ENCODE results near the gene CTNND2.

The CTNND2 gene, protein sequence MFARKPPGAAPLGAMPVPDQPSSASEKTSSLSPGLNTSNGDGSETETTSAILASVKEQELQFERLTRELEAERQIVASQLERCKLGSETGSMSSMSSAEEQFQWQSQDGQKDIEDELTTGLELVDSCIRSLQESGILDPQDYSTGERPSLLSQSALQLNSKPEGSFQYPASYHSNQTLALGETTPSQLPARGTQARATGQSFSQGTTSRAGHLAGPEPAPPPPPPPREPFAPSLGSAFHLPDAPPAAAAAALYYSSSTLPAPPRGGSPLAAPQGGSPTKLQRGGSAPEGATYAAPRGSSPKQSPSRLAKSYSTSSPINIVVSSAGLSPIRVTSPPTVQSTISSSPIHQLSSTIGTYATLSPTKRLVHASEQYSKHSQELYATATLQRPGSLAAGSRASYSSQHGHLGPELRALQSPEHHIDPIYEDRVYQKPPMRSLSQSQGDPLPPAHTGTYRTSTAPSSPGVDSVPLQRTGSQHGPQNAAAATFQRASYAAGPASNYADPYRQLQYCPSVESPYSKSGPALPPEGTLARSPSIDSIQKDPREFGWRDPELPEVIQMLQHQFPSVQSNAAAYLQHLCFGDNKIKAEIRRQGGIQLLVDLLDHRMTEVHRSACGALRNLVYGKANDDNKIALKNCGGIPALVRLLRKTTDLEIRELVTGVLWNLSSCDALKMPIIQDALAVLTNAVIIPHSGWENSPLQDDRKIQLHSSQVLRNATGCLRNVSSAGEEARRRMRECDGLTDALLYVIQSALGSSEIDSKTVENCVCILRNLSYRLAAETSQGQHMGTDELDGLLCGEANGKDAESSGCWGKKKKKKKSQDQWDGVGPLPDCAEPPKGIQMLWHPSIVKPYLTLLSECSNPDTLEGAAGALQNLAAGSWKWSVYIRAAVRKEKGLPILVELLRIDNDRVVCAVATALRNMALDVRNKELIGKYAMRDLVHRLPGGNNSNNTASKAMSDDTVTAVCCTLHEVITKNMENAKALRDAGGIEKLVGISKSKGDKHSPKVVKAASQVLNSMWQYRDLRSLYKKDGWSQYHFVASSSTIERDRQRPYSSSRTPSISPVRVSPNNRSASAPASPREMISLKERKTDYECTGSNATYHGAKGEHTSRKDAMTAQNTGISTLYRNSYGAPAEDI (N-terminal part only)

DNA sequence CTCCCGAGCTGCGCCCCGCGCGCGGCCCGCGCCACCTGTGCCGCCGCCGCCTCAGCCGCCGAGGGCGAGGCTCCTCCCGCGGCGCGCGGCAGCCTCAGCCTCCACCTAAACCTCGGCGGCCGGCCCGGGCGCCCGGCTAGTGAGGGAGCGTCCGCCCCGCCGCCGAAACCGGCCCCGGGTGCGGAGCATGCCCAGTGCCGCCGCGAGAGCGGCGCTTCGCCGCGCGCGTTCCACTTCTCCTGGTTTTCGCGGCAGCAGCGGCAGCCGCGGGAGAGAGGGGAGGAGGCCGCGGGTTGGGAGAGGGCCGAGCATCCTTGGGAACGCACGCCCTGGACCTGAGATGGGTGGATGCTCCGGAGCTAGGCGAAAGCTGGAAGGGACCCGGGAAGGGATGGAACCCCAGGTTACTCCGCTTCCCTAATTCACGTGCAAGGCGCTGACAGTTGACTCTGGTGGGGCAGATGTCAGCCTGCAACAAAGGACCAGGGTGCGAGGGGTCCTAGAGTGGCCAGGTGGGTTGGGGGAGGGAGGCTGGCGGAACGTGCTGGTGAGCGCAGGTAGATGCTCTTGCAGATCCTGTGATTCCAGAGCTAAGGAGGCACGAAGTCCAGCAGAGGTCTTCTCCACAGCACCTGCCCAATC, at the start of gene CTNND2:
Gene CTNND2 (minus strand): TSS at position 182 of the 642 bp plus-strand sequence. CDS start 593 bp downstream, outside the sequence.
- no peak within 1 kb of the TSS for H3K4me3 ChIP-seq (replicated peaks; ENCODE audit: low read depth, low read length)

DNA sequence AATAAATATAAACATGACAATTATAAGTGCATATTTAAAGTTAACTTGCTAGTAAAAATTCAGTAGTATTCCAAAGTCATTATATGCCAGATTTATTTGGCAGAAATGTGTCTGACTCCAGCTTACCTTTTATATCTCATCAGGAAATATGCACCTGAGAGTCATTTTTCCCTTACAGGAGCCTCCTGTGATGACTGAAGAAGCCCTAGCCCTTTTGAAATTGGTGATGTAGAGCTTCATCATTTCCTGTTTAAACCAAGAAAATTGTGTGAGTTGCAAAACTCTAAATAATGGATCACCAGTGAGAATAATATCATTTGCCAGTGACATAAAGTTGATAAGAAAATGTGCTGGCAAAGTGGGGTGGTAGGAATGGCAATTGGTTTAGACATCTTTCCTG, 42.1 kb upstream of the CTNND2 start:
- no peak overlapping the region for H3K4me3 ChIP-seq (replicated peaks; ENCODE audit: low read depth, low read length)
- DNase-seq (ENCODE audit: low read depth), result no peak
- TF ChIP-seq, protein P1, sequence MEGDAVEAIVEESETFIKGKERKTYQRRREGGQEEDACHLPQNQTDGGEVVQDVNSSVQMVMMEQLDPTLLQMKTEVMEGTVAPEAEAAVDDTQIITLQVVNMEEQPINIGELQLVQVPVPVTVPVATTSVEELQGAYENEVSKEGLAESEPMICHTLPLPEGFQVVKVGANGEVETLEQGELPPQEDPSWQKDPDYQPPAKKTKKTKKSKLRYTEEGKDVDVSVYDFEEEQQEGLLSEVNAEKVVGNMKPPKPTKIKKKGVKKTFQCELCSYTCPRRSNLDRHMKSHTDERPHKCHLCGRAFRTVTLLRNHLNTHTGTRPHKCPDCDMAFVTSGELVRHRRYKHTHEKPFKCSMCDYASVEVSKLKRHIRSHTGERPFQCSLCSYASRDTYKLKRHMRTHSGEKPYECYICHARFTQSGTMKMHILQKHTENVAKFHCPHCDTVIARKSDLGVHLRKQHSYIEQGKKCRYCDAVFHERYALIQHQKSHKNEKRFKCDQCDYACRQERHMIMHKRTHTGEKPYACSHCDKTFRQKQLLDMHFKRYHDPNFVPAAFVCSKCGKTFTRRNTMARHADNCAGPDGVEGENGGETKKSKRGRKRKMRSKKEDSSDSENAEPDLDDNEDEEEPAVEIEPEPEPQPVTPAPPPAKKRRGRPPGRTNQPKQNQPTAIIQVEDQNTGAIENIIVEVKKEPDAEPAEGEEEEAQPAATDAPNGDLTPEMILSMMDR (IDR thresholded peaks at IDR 0.05; ENCODE audit: low read length, missing control alignments), result no peak

More for the DNA sequence above, at the start of gene CTNND2:
- no peak for DNase-seq (ENCODE audit: low read depth)
- TF ChIP-seq, protein P1 (IDR thresholded peaks at IDR 0.05; ENCODE audit: low read length, missing control alignments), result no peak

DNA sequence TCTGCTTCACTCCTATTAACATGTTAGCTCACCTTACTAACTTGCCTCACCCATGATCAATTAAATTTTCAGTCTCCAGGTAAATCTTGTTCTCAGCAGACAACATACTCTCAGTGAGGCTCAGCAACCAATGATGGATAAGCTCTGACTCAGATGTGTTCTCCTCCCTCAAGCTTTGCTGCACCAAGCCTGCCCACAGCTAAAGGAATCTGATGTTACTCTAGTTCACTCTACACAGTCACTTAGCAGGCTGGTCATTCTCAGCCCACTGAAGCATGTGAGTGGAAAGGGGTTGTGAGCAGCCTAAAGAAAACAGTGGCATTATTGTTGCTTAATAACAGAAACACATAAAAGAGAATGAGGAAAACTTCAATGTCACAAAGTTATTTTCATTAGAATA, 37.3 kb upstream of the CTNND2 start:
- no peak for DNase-seq (ENCODE audit: low read depth)
- TF ChIP-seq, protein P1 (IDR thresholded peaks at IDR 0.05; ENCODE audit: low read length, missing control alignments), result no peak
- no peak overlapping the region for H3K4me3 ChIP-seq (replicated peaks; ENCODE audit: low read depth, low read length)

DNA sequence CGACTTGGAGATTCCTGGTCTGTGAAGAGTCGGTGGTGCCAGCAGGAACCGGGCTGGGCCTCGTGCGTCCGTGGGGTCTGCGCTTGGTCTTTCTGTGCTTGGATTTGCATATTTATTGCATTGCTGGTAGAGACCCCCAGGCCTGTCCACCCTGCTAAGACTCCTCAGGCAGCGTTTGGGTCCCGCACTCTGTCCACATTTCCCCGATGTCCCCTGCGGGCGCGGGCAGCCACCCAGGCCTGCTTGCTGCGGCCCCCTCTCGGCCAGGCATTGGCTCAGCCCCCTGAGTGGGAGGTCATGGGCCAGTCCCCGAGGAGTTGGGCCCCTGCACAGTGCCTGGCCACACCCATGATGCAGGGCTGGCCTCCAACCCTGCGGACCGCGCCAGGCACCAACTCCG, 27.4 kb upstream of the CTNND2 start:
- no peak for DNase-seq (ENCODE audit: low read depth)
- TF ChIP-seq, protein P1 (IDR thresholded peaks at IDR 0.05; ENCODE audit: low read length, missing control alignments), result no peak
- H3K4me3 ChIP-seq (replicated peaks; ENCODE audit: low read depth, low read length), result no peak overlapping the region

DNA sequence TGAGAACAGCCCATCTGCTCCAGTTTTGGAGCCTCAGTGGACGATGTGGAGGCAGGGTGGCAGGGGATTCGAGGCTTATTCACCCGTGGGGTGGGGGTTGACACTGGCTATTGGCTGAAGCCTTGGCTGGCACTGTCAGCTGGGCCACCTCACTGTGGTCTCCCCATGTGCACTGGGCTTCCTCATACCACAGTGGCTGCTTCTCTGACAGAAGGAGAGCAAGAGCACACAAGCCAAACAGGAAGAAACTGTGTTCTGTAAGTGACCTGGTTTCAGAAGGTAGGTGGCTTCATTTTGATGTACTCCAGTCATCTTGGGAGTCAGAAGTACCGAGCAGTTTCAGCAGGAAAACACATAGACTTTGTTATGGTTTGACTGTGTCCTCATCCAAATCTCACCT, 24.7 kb upstream of the CTNND2 start:
- no peak overlapping the region for H3K4me3 ChIP-seq (replicated peaks; ENCODE audit: low read depth, low read length)
- TF ChIP-seq, protein P1 (IDR thresholded peaks at IDR 0.05; ENCODE audit: low read length, missing control alignments), result no peak
- DNase-seq (ENCODE audit: low read depth), result no peak

DNA sequence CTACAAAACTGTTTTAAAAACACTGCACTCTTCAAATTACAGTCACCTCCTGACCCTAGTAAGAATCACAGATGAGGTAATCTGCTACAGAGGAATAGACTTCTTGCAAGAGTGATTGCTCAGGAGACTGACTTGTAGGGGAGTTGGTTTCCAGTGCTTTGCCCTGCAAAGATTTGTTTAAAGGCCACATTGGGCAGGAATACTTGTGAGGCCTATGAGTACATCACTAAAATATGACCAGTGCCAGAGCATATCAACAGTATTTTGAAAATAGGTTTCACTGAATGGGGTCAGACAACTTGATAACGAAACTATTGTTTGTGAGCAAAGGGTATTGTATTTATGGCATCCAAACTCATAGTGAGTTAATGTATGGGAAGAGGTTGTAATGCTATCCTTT, 21.5 kb upstream of the CTNND2 start:
- TF ChIP-seq, protein P1 (IDR thresholded peaks at IDR 0.05; ENCODE audit: low read length, missing control alignments), result no peak
- no peak overlapping the region for H3K4me3 ChIP-seq (replicated peaks; ENCODE audit: low read depth, low read length)
- no peak for DNase-seq (ENCODE audit: low read depth)
